Ovary (tissue), 9 donors: Measurements from ENCODE around the gene CNTNAP3B. TPM values are rescaled to one million over a fixed set of nuclear protein-coding genes. Genes with fewer than 3 reads are reported as not detected.

Source experiments
- polyA plus RNA-seq, 2 donors: library from polyadenylated mRNA; stranded (reverse); fragments of 200-250 nt in 1 of 2; fragments of 350-450 nt in 1 of 2; fragmentation: Illumina TruSeq in 1 of 2; extraction: RNeasy Lipid Tissue Mini Kit (QIAGEN cat#74804) in 1 of 2; gene quantifications; one replicate each; pipeline ENCODE4 v1.2.3, GENCODE V29; 2013 to 2014
- small RNA-seq: library from RNA; depleted of rRNA; stranded (forward); fragments of <200 nt; gene quantifications from one replicate; pipeline ENCODE3, GENCODE V24; 2016
- total RNA-seq, 7 donors: library from RNA; depleted of rRNA in 2 of 7; stranded (reverse); fragments of >200 nt in 2 of 7; fragmentation: NEBNext Ultra II Directional in 3 of 7; extraction: Animal tissue kit (Norgen Biotek cat#: 25700) in 3 of 7; gene quantifications; one replicate each; pipeline versions ENCODE4 v1.1.0 to v1.2.4, GENCODE V29; 2016 to 2023
- donor health status: DM: no; HTN: no; CAD: no; lungs with moderate emphysema.
- donor health status: DM: no; HTN: no; CAD: no.
- donor health status: Bipolar disorder and iron deficiency.
- donor health status: DM: yes; HTN: yes; CAD: no.
- donor health status: DM: no; HTN: no; CAD: no.
- donor health status: DM: yes; HTN: yes; CAD: no.

The CNTNAP3B gene
- total and polyA plus RNA-seq, 9 donors = 1.5 to 8.0 (median 4.4) TPM

Small RNAs within 50 kb of the gene (small RNA-seq; reads per million reads assigned to genes)
- gene RN7SL343P = not detected

Other genes starting within 250 kb of the CNTNAP3B start
- gene SPATA31A6, start 54.2 kb upstream of the CNTNAP3B start, total RNA-seq = not detected
- gene SPATA31A6, start 54.2 kb upstream of the CNTNAP3B start, polyA plus RNA-seq = not detected